Keratinocyte (primary cell): Measurements from ENCODE around the gene PCDH9. TPM values are rescaled to one million over a fixed set of nuclear protein-coding genes. Genes with fewer than 3 reads are reported as not detected.

Experiments used
- DNase-seq: peaks from one replicate; pipeline ENCODE4 v3.0.0-alpha.2; 2011; ENCODE audit warnings: low read depth, missing footprints, low spot score
- FAIRE-seq: peaks from 2 replicates; lab custom pipeline; 2011; peaks lifted over from hg19 to GRCh38; lab: Jason Lieb, UNC
- H2AFZ ChIP-seq: 2 replicates; pipeline ENCODE4 v1.6.0; 2012; ENCODE audit warnings: low read length, control low read depth, inconsistent platforms; ENCODE audit not compliant: control insufficient read depth
- H3K27ac ChIP-seq: 2 replicates; pipeline ENCODE4 v1.5.1; 2011; ENCODE audit warnings: low read length; ENCODE audit not compliant: control insufficient read depth, insufficient read depth
- H3K27me3 ChIP-seq: 3 replicates; pipeline ENCODE4 v1.6.0; 2011; ENCODE audit warnings: low read length; ENCODE audit not compliant: control insufficient read depth, insufficient read depth; ENCODE audit errors: extremely low read depth
- H3K36me3 ChIP-seq, 2 experiments: 2 replicates in 1 of 2; 3 replicates in 1 of 2; pipeline ENCODE4 v1.5.1; 2011; ENCODE audit warnings: low read length in 2 of 2, mild to moderate bottlenecking in 1 of 2; ENCODE audit not compliant: control insufficient read depth in 2 of 2, insufficient read depth in 2 of 2; ENCODE audit errors: extremely low read depth in 1 of 2
- H3K4me1 ChIP-seq: 3 replicates; pipeline ENCODE4 v1.5.1; 2011; ENCODE audit warnings: low read length; ENCODE audit not compliant: control insufficient read depth, insufficient read depth; ENCODE audit errors: extremely low read depth
- H3K4me2 ChIP-seq: 3 replicates; pipeline ENCODE4 v1.6.0; 2011; ENCODE audit warnings: low read depth, low read length; ENCODE audit not compliant: control insufficient read depth, insufficient read depth; ENCODE audit errors: extremely low read depth
- H3K4me3 ChIP-seq, 3 experiments: fragments of 200-600 bp in 1 of 3; sonication (generic) in 1 of 3; 2 replicates in 2 of 3; 3 replicates in 1 of 3; pipeline ENCODE4 v1.5.1; 2011 to 2016; ENCODE audit warnings: low read length in 3 of 3, mild to moderate bottlenecking in 3 of 3, control low read depth in 2 of 3, inconsistent platforms in 1 of 3, low read depth in 1 of 3, mixed read lengths in 1 of 3, mixed run types in 1 of 3, moderate library complexity in 1 of 3; ENCODE audit not compliant: control insufficient read depth in 2 of 3, insufficient read depth in 2 of 3; ENCODE audit errors: extremely low read depth in 1 of 3
- H3K79me2 ChIP-seq: 2 replicates; pipeline ENCODE4 v1.6.0; 2012; ENCODE audit warnings: low read length; ENCODE audit not compliant: control insufficient read depth, insufficient read depth
- H3K9ac ChIP-seq: 3 replicates; pipeline ENCODE4 v1.6.0; 2011; ENCODE audit warnings: low read length; ENCODE audit not compliant: control insufficient read depth, insufficient read depth; ENCODE audit errors: extremely low read depth
- H3K9me1 ChIP-seq: 3 replicates; pipeline ENCODE4 v1.6.0; 2011; ENCODE audit warnings: low read length; ENCODE audit not compliant: control insufficient read depth, insufficient read depth; ENCODE audit errors: extremely low read depth
- H3K9me3 ChIP-seq: 2 replicates; pipeline ENCODE4 v1.5.1; 2012; ENCODE audit warnings: low read depth, low read length; ENCODE audit not compliant: control insufficient read depth
- H4K20me1 ChIP-seq: 3 replicates; pipeline ENCODE4 v1.6.0; 2011; ENCODE audit warnings: low read length; ENCODE audit not compliant: control insufficient read depth, insufficient read depth; ENCODE audit errors: extremely low read depth
- EZH2 ChIP-seq: IDR thresholded peaks from one replicate; pipeline ENCODE4 v1.6.1; 2012; ENCODE audit warnings: inconsistent platforms, mild to moderate bottlenecking, low read length, moderate library complexity
- dilution Hi-C: fragments of 300-500 bp; cut with MboI; formaldehyde crosslinking; loops from one replicate; pipeline ENCODE4 v1.7.0; 2020; ENCODE audit warnings: low sequenced_read_pairs; ENCODE audit not compliant: extremely low pct_ligation_motif_present
- polyA plus RNA-seq, 5 experiments: library from polyadenylated mRNA; depleted of rRNA in 3 of 5; stranded (reverse) in 3 of 5; stranded (forward) in 1 of 5; unstranded in 1 of 5; fragments of >200 nt; gene quantifications; 1 replicate in 1 of 5; 2 replicates in 3 of 5; 3 replicates in 1 of 5; pipeline versions ENCODE4 v1.2.1 to v1.2.3, GENCODE V29; 2011 to 2012; ENCODE audit warnings: missing spikeins in 2 of 5, low read depth in 1 of 5, low replicate concordance in 1 of 5
- TF ChIP-seq, protein P1 (sequence below), 3 experiments: IDR thresholded peaks in 1 of 3; conservative IDR thresholded peaks in 1 of 3; optimal IDR thresholded peaks in 1 of 3; 2 replicates in 2 of 3; 3 replicates in 1 of 3; pipeline versions ENCODE3 to v1.5.1; 2011; ENCODE audit warnings: low read length in 3 of 3, mild to moderate bottlenecking in 3 of 3, moderate library complexity in 2 of 3, control low read depth in 1 of 3, inconsistent platforms in 1 of 3; ENCODE audit not compliant: insufficient read depth in 2 of 3; ENCODE audit errors: extremely low read depth in 1 of 3

Gene PCDH9
- polyA plus RNA-seq, 1 donor (not counting 4 experiments of a cell fraction or from before 2014, with no cell fraction given), result 0.21 TPM

GRCh38 chr13:66469745-66470144, 760.4 kb downstream of the PCDH9 start:
- Histone ChIP-seq H3K36me3 (no peaks in the 10 kb centered on the region), H4K20me1 (no peaks in the 10 kb centered on the region), H3K4me2 (no peak overlapping the region), H3K4me3 (no peak overlapping the region), H3K79me2 (no peaks in the 10 kb centered on the region), H2AFZ (no peak overlapping the region), H3K9ac (no peak overlapping the region), H3K27ac (no peak overlapping the region), H3K4me1 (no peaks in the 10 kb centered on the region), H3K27me3 (no peaks in the 10 kb centered on the region), H3K9me3 (no peaks in the 10 kb centered on the region), H3K9me1 (no peaks in the 10 kb centered on the region)
- DNase-seq (no peak), FAIRE-seq (no peak)
- no peak for TF ChIP-seq EZH2
- TF ChIP-seq, protein P1, sequence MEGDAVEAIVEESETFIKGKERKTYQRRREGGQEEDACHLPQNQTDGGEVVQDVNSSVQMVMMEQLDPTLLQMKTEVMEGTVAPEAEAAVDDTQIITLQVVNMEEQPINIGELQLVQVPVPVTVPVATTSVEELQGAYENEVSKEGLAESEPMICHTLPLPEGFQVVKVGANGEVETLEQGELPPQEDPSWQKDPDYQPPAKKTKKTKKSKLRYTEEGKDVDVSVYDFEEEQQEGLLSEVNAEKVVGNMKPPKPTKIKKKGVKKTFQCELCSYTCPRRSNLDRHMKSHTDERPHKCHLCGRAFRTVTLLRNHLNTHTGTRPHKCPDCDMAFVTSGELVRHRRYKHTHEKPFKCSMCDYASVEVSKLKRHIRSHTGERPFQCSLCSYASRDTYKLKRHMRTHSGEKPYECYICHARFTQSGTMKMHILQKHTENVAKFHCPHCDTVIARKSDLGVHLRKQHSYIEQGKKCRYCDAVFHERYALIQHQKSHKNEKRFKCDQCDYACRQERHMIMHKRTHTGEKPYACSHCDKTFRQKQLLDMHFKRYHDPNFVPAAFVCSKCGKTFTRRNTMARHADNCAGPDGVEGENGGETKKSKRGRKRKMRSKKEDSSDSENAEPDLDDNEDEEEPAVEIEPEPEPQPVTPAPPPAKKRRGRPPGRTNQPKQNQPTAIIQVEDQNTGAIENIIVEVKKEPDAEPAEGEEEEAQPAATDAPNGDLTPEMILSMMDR (optimal IDR thresholded peaks at IDR 0.05 in 1 of 3, IDR thresholded peaks at IDR 0.05 in 1 of 3, conservative IDR thresholded peaks at IDR 0.05 in 1 of 3; ENCODE audit: extremely low read depth in 1 of 3, insufficient read depth in 2 of 3, low read length in 3 of 3), result no peak
- dilution Hi-C loops, result no loop called here

DNA sequence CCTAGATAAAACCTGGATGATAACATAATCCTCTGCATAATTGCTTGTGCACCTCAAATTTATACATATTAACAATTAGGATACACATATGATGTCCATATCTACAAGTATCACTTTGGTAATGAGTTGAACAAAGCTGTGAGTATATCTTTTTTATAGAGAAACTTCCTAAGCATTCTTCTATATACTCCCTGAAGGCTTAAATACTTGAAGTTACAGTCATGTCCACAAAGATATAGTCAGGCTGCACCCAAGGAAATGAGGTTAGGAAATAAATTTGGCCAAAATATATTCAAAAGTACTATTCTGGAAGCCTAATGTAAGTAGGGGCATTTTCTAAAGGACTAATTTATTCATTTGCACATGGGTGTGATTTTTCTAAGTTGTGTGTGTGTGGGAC, 761.5 kb downstream of the PCDH9 start:
- H3K4me2 ChIP-seq, result no peak overlapping the region
- H3K79me2 ChIP-seq, result no peaks in the 10 kb centered on the region
- no peaks in the 10 kb centered on the region for H4K20me1 ChIP-seq
- no peaks in the 10 kb centered on the region for H3K36me3 ChIP-seq
- no peaks in the 10 kb centered on the region for H3K27me3 ChIP-seq
- no peak for DNase-seq
- FAIRE-seq, result no peak
- no peak overlapping the region for H3K9ac ChIP-seq
- H3K9me1 ChIP-seq, result no peaks in the 10 kb centered on the region
- no peak for TF ChIP-seq EZH2
- TF ChIP-seq, protein P1 (optimal IDR thresholded peaks at IDR 0.05 in 1 of 3, IDR thresholded peaks at IDR 0.05 in 1 of 3, conservative IDR thresholded peaks at IDR 0.05 in 1 of 3; ENCODE audit: extremely low read depth in 1 of 3, insufficient read depth in 2 of 3, low read length in 3 of 3), result no peak
- H2AFZ ChIP-seq, result no peak overlapping the region
- dilution Hi-C loops, result no loop called here
- no peaks in the 10 kb centered on the region for H3K4me1 ChIP-seq
- H3K4me3 ChIP-seq, result no peak overlapping the region
- no peak overlapping the region for H3K27ac ChIP-seq
- H3K9me3 ChIP-seq, result no peaks in the 10 kb centered on the region
